Adipocyte (in vitro differentiated cells): ENCODE measurements around the gene GALC.

Source experiments
- DNase-seq: peaks from one replicate; pipeline ENCODE4 v3.0.0-alpha.2; 2015; ENCODE audit warnings: low read depth
- H3K27me3 ChIP-seq: replicated peaks from 2 replicates; pipeline ENCODE4 v1.7.0; 2013; ENCODE audit warnings: mild to moderate bottlenecking, low read length, moderate library complexity; ENCODE audit not compliant: control insufficient read depth, insufficient read depth
- H3K36me3 ChIP-seq: 2 replicates; pipeline ENCODE4 v1.7.0; 2013; ENCODE audit warnings: low read length, mild to moderate bottlenecking, moderate library complexity; ENCODE audit not compliant: control insufficient read depth, insufficient read depth, severe bottlenecking
- H3K4me1 ChIP-seq: 2 replicates; pipeline ENCODE4 v1.7.0; 2013; ENCODE audit warnings: mild to moderate bottlenecking, low read length, moderate library complexity; ENCODE audit not compliant: control insufficient read depth, insufficient read depth
- H3K4me3 ChIP-seq: 2 replicates; pipeline ENCODE4 v1.7.0; 2013; ENCODE audit warnings: mild to moderate bottlenecking, low read length, moderate library complexity
- H3K9ac ChIP-seq: 2 replicates; pipeline ENCODE4 v1.7.0; 2013; ENCODE audit warnings: mild to moderate bottlenecking, low read length, moderate library complexity
- H3K9me3 ChIP-seq: 2 replicates; pipeline ENCODE4 v1.7.0; 2013; ENCODE audit warnings: mild to moderate bottlenecking, low read length, moderate library complexity; ENCODE audit not compliant: control insufficient read depth

GALC gene

GRCh38 chr14:87992718-87993628 lies at the start of gene GALC:
Gene GALC, minus strand, starts transcription at chr14:87993182. Its CDS starts 18 bp downstream, at chr14:87993164.
- Histone ChIP-seq H3K9me3 (no peaks in the 10 kb centered on the region), H3K36me3 (no peaks in the 10 kb centered on the region), H3K27me3 (no peaks in the 10 kb centered on the region), H3K9ac (peak within 1 kb of the TSS; percentile 84), H3K4me1 (peaks cover 20% of the 10 kb centered on the region), H3K4me3 (peak within 1 kb of the TSS; percentile 86)
- peak; percentile 95 for DNase-seq

- no peak for DNase-seq
- H3K27me3 ChIP-seq, result peaks cover 15% of the 10 kb centered on the region
- H3K36me3 ChIP-seq, result no peaks in the 10 kb centered on the region
- no peaks in the 10 kb centered on the region for H3K9me3 ChIP-seq
- peaks cover 26% of the 10 kb centered on the region for H3K4me1 ChIP-seq
- no peak overlapping the region for H3K4me3 ChIP-seq
- H3K9ac ChIP-seq, result no peak overlapping the region
Measured at GRCh38 chr14:88040146-88040545, 47.2 kb upstream of the GALC start.

- no peak overlapping the region for H3K4me3 ChIP-seq
- peaks cover 16% of the 10 kb centered on the region for H3K27me3 ChIP-seq
- no peak overlapping the region for H3K9ac ChIP-seq
- no peaks in the 10 kb centered on the region for H3K9me3 ChIP-seq
- no peaks in the 10 kb centered on the region for H3K36me3 ChIP-seq
- no peak for DNase-seq
- peaks cover 22% of the 10 kb centered on the region for H3K4me1 ChIP-seq
Measured at GRCh38 chr14:88039197-88039596, 46.2 kb upstream of the GALC start.

GRCh38 chr14:88037325-88037724 lies 44.3 kb upstream of the GALC start:
- Histone ChIP-seq H3K27me3 (peaks cover 16% of the 10 kb centered on the region), H3K36me3 (no peaks in the 10 kb centered on the region), H3K9ac (no peak overlapping the region), H3K4me1 (peaks cover 17% of the 10 kb centered on the region), H3K4me3 (no peak overlapping the region), H3K9me3 (no peaks in the 10 kb centered on the region)
- DNase-seq, result no peak

GRCh38 chr14:88036422-88036821 lies 43.4 kb upstream of the GALC start:
- DNase-seq, result no peak
- peaks cover 16% of the 10 kb centered on the region for H3K27me3 ChIP-seq

GRCh38 chr14:88034076-88034475 lies 41.1 kb upstream of the GALC start:
- no peak for DNase-seq
- no peaks in the 10 kb centered on the region for H3K36me3 ChIP-seq
- no peak overlapping the region for H3K9ac ChIP-seq
- peaks cover 11% of the 10 kb centered on the region for H3K4me1 ChIP-seq
- H3K9me3 ChIP-seq, result no peaks in the 10 kb centered on the region
- no peak overlapping the region for H3K4me3 ChIP-seq
- H3K27me3 ChIP-seq, result peaks cover 23% of the 10 kb centered on the region

More at GRCh38 chr14:88036422-88036821, 43.4 kb upstream of the GALC start:
- H3K4me1 ChIP-seq, result peaks cover 11% of the 10 kb centered on the region
- no peaks in the 10 kb centered on the region for H3K9me3 ChIP-seq
- no peaks in the 10 kb centered on the region for H3K36me3 ChIP-seq
- H3K4me3 ChIP-seq, result no peak overlapping the region
- no peak overlapping the region for H3K9ac ChIP-seq

- Histone ChIP-seq H3K4me3 (no peak overlapping the region), H3K36me3 (no peaks in the 10 kb centered on the region), H3K9me3 (no peaks in the 10 kb centered on the region), H3K9ac (no peak overlapping the region), H3K27me3 (peaks cover 21% of the 10 kb centered on the region), H3K4me1 (peaks cover 11% of the 10 kb centered on the region)
- DNase-seq, result no peak
Measured at GRCh38 chr14:88032373-88032772, 39.4 kb upstream of the GALC start.

GRCh38 chr14:88030892-88031291 lies 37.9 kb upstream of the GALC start:
- H3K9ac ChIP-seq, result no peak overlapping the region
- H3K4me1 ChIP-seq, result peaks cover 11% of the 10 kb centered on the region
- H3K36me3 ChIP-seq, result no peaks in the 10 kb centered on the region
- H3K27me3 ChIP-seq, result peaks cover 18% of the 10 kb centered on the region
- H3K9me3 ChIP-seq, result no peaks in the 10 kb centered on the region
- no peak for DNase-seq
- H3K4me3 ChIP-seq, result no peak overlapping the region

GRCh38 chr14:88030079-88030478 lies 37.1 kb upstream of the GALC start:
- Histone ChIP-seq H3K9me3 (no peaks in the 10 kb centered on the region), H3K9ac (no peak overlapping the region), H3K4me1 (peaks cover 11% of the 10 kb centered on the region), H3K4me3 (no peak overlapping the region), H3K36me3 (no peaks in the 10 kb centered on the region), H3K27me3 (peaks cover 10% of the 10 kb centered on the region)
- no peak for DNase-seq

- DNase-seq, result no peak
- Histone ChIP-seq H3K9me3 (no peaks in the 10 kb centered on the region), H3K4me1 (peaks cover 9% of the 10 kb centered on the region), H3K9ac (no peak overlapping the region), H3K4me3 (no peak overlapping the region), H3K36me3 (no peaks in the 10 kb centered on the region), H3K27me3 (peaks cover 9% of the 10 kb centered on the region)
Measured at GRCh38 chr14:88029500-88029899, 36.5 kb upstream of the GALC start.

- Histone ChIP-seq H3K9me3 (no peaks in the 10 kb centered on the region), H3K4me1 (no peaks in the 10 kb centered on the region), H3K4me3 (no peak overlapping the region), H3K36me3 (no peaks in the 10 kb centered on the region), H3K27me3 (peaks cover 9% of the 10 kb centered on the region), H3K9ac (no peak overlapping the region)
- no peak for DNase-seq
Measured at GRCh38 chr14:88026890-88027289, 33.9 kb upstream of the GALC start.
